ENCODE results near the gene GRIFIN.

Gene GRIFIN

GRCh38 chr7:2476298-2476697 is at the start of gene GRIFIN:
Gene GRIFIN (minus strand): TSS chr7:2476398. CDS start chr7:2476383, 15 bp downstream.
- no peak for DNase-seq (ENCODE audit: low read depth in 2 of 2)

GRCh38 chr7:2524808-2525657 is 48.8 kb upstream of the GRIFIN start:
- no peak for DNase-seq (ENCODE audit: low read depth in 2 of 2)

- no peak for DNase-seq (ENCODE audit: low read depth in 2 of 2)
Measured at GRCh38 chr7:2523941-2524807, 48.0 kb upstream of the GRIFIN start.

GRCh38 chr7:2523461-2523936 is 47.3 kb upstream of the GRIFIN start:
- DNase-seq (ENCODE audit: low read depth in 2 of 2): no peak

- no peak for DNase-seq (ENCODE audit: low read depth in 2 of 2)
Measured at GRCh38 chr7:2522780-2523433, 46.7 kb upstream of the GRIFIN start.

GRCh38 chr7:2521952-2522591 is 45.9 kb upstream of the GRIFIN start:
- no peak for DNase-seq (ENCODE audit: low read depth in 2 of 2)

GRCh38 chr7:2521341-2521745 is 45.1 kb upstream of the GRIFIN start:
- no peak for DNase-seq (ENCODE audit: low read depth in 2 of 2)

- DNase-seq (ENCODE audit: low read depth in 2 of 2): no peak
Measured at GRCh38 chr7:2520761-2521290, 44.6 kb upstream of the GRIFIN start.

GRCh38 chr7:2520131-2520760 is 44.0 kb upstream of the GRIFIN start:
- no peak for DNase-seq (ENCODE audit: low read depth in 2 of 2)

- DNase-seq (ENCODE audit: low read depth in 2 of 2): peak in 1 of 2 donors; percentile 80
Measured at GRCh38 chr7:2519119-2519930, 43.1 kb upstream of the GRIFIN start, which contains the start of gene LFNG. Gene LFNG (plus strand): TSS chr7:2519774. CDS start chr7:2519862, 88 bp downstream.

- DNase-seq (ENCODE audit: low read depth in 2 of 2): no peak
Measured at GRCh38 chr7:2518737-2519118, 42.5 kb upstream of the GRIFIN start.

GRCh38 chr7:2517678-2518507 is 41.7 kb upstream of the GRIFIN start:
- no peak for DNase-seq (ENCODE audit: low read depth in 2 of 2)

GRCh38 chr7:2517026-2517425 is 40.8 kb upstream of the GRIFIN start:
- DNase-seq (ENCODE audit: low read depth in 2 of 2): no peak

- no peak for DNase-seq (ENCODE audit: low read depth in 2 of 2)
Measured at GRCh38 chr7:2516194-2516555, 40.0 kb upstream of the GRIFIN start.

- DNase-seq (ENCODE audit: low read depth in 2 of 2): no peak
Measured at GRCh38 chr7:2515424-2516193, 39.4 kb upstream of the GRIFIN start.

- no peak for DNase-seq (ENCODE audit: low read depth in 2 of 2)
Measured at GRCh38 chr7:2514473-2515423, 38.5 kb upstream of the GRIFIN start.

GRCh38 chr7:2513702-2514101 is 37.5 kb upstream of the GRIFIN start:
- DNase-seq (ENCODE audit: low read depth in 2 of 2): no peak

Measured in stimulated activated CD8-positive, alpha-beta memory T cell treated with anti-CD3 and anti-CD28 coated beads, Interleukin-2, amount 100 ng/mL, for 1 hour (primary cell).